ENCODE results near the gene SIN3B. TPM values are rescaled to one million over a fixed set of nuclear protein-coding genes. Genes with fewer than 3 reads are reported as not detected.

The SIN3B gene
- total and polyA plus RNA-seq, 9 donors, result 35.3 to 92.0 (median 56.9) TPM

DNA sequence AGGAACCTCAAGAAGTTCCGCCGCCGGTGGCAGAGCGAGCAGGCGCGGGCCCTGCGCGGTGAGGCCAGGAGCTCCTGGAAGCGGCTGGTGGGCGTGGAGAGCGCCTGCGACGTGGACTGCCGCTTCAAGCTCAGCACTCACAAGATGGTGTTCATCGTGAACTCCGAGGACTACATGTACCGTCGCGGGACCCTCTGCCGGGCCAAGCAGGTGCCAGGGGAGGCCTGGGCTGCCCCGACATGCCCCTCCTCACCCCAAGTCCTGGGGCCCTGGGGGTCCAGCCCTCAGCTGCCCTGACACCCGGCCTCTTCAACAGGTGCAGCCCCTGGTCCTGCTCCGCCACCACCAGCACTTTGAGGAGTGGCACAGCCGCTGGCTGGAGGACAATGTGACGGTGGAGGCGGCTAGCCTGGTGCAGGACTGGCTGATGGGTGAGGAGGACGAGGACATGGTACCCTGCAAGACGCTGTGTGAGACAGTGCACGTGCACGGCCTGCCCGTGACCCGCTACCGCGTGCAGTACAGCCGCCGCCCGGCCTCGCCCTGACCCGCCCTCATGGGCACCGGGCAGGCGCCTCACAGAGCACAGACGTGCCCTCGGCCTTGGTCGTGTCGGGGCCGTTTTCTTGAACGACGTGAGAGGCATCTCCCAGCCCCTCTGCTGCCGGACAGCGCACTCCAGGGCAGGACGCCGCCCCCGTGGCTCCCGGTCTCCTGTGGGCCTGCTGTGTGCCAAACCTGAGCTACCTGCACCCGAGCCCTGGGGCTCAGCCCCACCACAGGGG lies 49.2 kb downstream of the SIN3B start:
- Histone ChIP-seq H3K36me3 (no peaks in the 10 kb centered on the region), H3K27me3 (no peaks in the 10 kb centered on the region), H3K9me3 (peaks cover 0 to 2% of the 10 kb centered on the region in 2 donors), H3K27ac (no peak overlapping the region), H3K4me3 (no peak overlapping the region), H3K4me1 (ENCODE audit: insufficient read depth) (no peaks in the 10 kb centered on the region)
- no peak for DNase-seq
- intact Hi-C loops (cut with DNase I), result no loop called here
- WGBS, 3 donors, result 91 to 95% (median 93%) methylated on average over 55 of the region's 55 CpGs
- no peak for TF ChIP-seq POLR2A (IDR thresholded peaks at IDR 0.05)
- TF ChIP-seq, protein P1, sequence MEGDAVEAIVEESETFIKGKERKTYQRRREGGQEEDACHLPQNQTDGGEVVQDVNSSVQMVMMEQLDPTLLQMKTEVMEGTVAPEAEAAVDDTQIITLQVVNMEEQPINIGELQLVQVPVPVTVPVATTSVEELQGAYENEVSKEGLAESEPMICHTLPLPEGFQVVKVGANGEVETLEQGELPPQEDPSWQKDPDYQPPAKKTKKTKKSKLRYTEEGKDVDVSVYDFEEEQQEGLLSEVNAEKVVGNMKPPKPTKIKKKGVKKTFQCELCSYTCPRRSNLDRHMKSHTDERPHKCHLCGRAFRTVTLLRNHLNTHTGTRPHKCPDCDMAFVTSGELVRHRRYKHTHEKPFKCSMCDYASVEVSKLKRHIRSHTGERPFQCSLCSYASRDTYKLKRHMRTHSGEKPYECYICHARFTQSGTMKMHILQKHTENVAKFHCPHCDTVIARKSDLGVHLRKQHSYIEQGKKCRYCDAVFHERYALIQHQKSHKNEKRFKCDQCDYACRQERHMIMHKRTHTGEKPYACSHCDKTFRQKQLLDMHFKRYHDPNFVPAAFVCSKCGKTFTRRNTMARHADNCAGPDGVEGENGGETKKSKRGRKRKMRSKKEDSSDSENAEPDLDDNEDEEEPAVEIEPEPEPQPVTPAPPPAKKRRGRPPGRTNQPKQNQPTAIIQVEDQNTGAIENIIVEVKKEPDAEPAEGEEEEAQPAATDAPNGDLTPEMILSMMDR (IDR thresholded peaks at IDR 0.05), result no peak
- no peak for TF ChIP-seq EP300 (IDR thresholded peaks at IDR 0.05)

DNA sequence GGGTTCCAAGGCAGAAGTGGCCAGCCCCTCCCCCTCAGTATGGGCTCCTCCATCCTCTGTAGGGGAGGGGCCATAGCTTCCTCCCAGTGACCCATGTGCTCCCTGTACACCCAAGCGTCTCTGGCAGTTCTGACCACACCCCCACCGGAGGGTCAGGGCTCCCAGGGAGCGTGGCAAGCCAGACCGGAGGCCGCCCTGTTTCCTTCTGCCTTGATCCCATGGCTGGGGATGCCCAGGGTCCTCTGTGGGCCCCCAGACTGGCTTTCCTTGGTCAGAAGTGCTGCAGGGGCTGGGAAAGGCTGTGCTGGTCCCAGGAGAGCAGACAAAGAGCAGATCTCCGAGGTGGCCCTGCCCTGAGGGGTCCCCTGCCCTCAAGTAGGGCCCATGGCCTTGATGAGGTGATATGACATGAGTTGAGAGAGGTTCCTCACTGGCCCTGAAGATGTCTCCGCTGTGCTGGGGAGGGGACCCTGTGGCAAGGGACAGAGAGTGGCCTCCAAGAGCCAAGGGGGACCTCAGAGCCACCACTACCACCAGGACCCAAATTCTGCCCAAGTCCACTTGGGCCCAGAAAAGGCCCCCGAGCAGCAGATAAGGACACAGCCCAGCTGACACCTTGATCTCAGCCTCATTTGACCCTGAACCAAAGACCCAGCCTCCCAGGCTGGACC lies 51.8 kb downstream of the SIN3B start:
- 86 to 88% (median 87%) methylated on average over 8 of the region's 8 CpGs for WGBS, 3 donors
- no peaks in the 10 kb centered on the region for H3K36me3 ChIP-seq
- no peak for DNase-seq
- H3K4me1 ChIP-seq (ENCODE audit: insufficient read depth), result no peaks in the 10 kb centered on the region
- intact Hi-C loops (cut with DNase I), result no loop called here
- TF ChIP-seq EP300 (IDR thresholded peaks at IDR 0.05) (no peak), POLR2A (IDR thresholded peaks at IDR 0.05) (no peak)
- TF ChIP-seq, protein P1 (IDR thresholded peaks at IDR 0.05), result no peak
- H3K4me3 ChIP-seq, result no peak overlapping the region
- no peaks in the 10 kb centered on the region for H3K27me3 ChIP-seq
- H3K27ac ChIP-seq, result no peak overlapping the region
- H3K9me3 ChIP-seq, result peaks cover 0 to 2% of the 10 kb centered on the region in 2 donors

DNA sequence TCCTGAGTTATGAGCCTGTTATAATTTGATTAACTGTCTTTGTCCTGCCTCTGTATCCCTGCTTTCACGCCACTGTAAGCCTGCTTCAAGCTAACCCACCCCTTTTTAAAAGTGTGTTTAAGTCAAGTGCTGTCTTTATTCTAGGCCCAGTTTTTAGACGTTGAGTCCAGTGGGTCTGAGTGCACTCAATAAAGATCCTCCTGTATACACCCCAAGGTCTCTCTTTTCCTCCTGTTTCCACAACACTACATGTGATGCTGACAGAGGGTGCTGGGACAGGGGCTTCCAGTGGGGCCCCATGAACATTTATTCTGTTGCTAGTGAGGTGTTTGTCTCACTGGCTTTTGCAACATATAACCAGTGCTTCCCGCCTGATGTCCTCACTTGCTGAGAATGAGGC lies 52.9 kb downstream of the SIN3B start:
- WGBS, 3 donors, result 94 to 98% (median 97%) methylated on average over 3 of the region's 3 CpGs
- peaks cover 0 to 2% of the 10 kb centered on the region in 2 donors for H3K9me3 ChIP-seq
- no peaks in the 10 kb centered on the region for H3K36me3 ChIP-seq
- H3K27ac ChIP-seq, result no peak overlapping the region
- no peaks in the 10 kb centered on the region for H3K4me1 ChIP-seq (ENCODE audit: insufficient read depth)
- no peak overlapping the region for H3K4me3 ChIP-seq
- no peaks in the 10 kb centered on the region for H3K27me3 ChIP-seq
- TF ChIP-seq POLR2A (IDR thresholded peaks at IDR 0.05), result no peak
- TF ChIP-seq EP300 (IDR thresholded peaks at IDR 0.05), result no peak
- TF ChIP-seq, protein P1 (IDR thresholded peaks at IDR 0.05), result no peak
- intact Hi-C loops (cut with DNase I), result no loop called here
- DNase-seq, result no peak

DNA sequence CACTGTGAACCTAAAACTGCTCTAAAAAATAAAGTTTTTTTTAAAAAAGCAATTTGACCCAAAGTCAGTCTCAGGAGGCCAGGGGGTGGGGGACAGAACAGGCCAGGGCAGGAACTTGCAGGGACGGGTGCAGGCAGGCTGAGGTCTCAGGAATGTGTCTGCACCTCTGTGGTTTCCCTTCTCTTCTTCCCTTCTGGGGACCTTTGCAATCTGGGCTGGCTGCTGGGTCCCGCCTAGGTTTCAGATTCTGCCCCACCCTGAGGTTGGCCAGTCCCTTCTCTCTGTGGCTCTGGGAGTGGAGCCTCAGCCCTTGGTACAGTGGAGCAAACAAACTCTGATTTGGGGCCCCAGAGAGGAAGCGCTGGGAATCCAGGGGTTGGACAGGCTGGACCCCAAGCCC lies 54.3 kb downstream of the SIN3B start:
- Histone ChIP-seq H3K4me3 (no peak overlapping the region), H3K9me3 (peaks cover 0 to 2% of the 10 kb centered on the region in 2 donors), H3K36me3 (no peaks in the 10 kb centered on the region), H3K27ac (no peak overlapping the region), H3K27me3 (no peaks in the 10 kb centered on the region), H3K4me1 (ENCODE audit: insufficient read depth) (no peaks in the 10 kb centered on the region)
- 85 to 94% (median 88%) methylated on average over 2 to 3 of the region's 3 CpGs for WGBS, 3 donors
- TF ChIP-seq, protein P1 (IDR thresholded peaks at IDR 0.05), result no peak
- TF ChIP-seq POLR2A (IDR thresholded peaks at IDR 0.05) (no peak), EP300 (IDR thresholded peaks at IDR 0.05) (no peak)
- intact Hi-C loops (cut with DNase I), result no loop called here
- DNase-seq, result no peak

Measured in ovary (tissue), 9 donors.